Measurements from ENCODE around the gene C21orf58.

Gene C21orf58

GRCh38 chr21:46273341-46273740 lies 50.3 kb downstream of the C21orf58 start:
- Histone ChIP-seq H3K9ac (no peak overlapping the region), H3K27me3 (ENCODE audit: control insufficient read depth, insufficient read depth, low read length) (no peaks in the 10 kb centered on the region), H3K4me1 (no peaks in the 10 kb centered on the region), H2AFZ (no peak overlapping the region), H3K79me2 (peaks cover 4% of the 10 kb centered on the region), H3K9me3 (ENCODE audit: control insufficient read depth, low read length) (no peaks in the 10 kb centered on the region), H3K4me2 (ENCODE audit: low read length) (no peak overlapping the region), H3K27ac (no peak overlapping the region), H3K4me3 (ENCODE audit: low read depth, low read length) (no peak overlapping the region), H3K36me3 (ENCODE audit: control insufficient read depth, insufficient read depth, low read length) (no peaks in the 10 kb centered on the region)
- no peak for TF ChIP-seq CTCF (IDR thresholded peaks at IDR 0.05)

- no peaks in the 10 kb centered on the region for H3K9me3 ChIP-seq (ENCODE audit: control insufficient read depth, low read length)
- H3K36me3 ChIP-seq (ENCODE audit: control insufficient read depth, insufficient read depth, low read length), result no peaks in the 10 kb centered on the region
- H3K79me2 ChIP-seq, result no peaks in the 10 kb centered on the region
- no peak overlapping the region for H3K9ac ChIP-seq
- TF ChIP-seq CTCF (IDR thresholded peaks at IDR 0.05), result no peak
- no peaks in the 10 kb centered on the region for H3K27me3 ChIP-seq (ENCODE audit: control insufficient read depth, insufficient read depth, low read length)
- no peak overlapping the region for H3K4me3 ChIP-seq (ENCODE audit: low read depth, low read length)
- no peaks in the 10 kb centered on the region for H3K4me1 ChIP-seq
- H3K27ac ChIP-seq, result no peak overlapping the region
- no peak overlapping the region for H2AFZ ChIP-seq
- no peak overlapping the region for H3K4me2 ChIP-seq (ENCODE audit: low read length)
These were observed 54.2 kb downstream of the C21orf58 start for GRCh38 chr21:46269466-46269865.

GRCh38 chr21:46268371-46268770 lies 55.3 kb downstream of the C21orf58 start:
- no peaks in the 10 kb centered on the region for H3K36me3 ChIP-seq (ENCODE audit: control insufficient read depth, insufficient read depth, low read length)
- no peak for TF ChIP-seq CTCF (IDR thresholded peaks at IDR 0.05)
- H3K4me3 ChIP-seq (ENCODE audit: low read depth, low read length), result no peak overlapping the region
- no peaks in the 10 kb centered on the region for H3K4me1 ChIP-seq
- H3K27ac ChIP-seq, result no peak overlapping the region
- H3K9me3 ChIP-seq (ENCODE audit: control insufficient read depth, low read length), result no peaks in the 10 kb centered on the region
- no peak overlapping the region for H3K4me2 ChIP-seq (ENCODE audit: low read length)
- H2AFZ ChIP-seq, result no peak overlapping the region
- no peak overlapping the region for H3K9ac ChIP-seq
- no peaks in the 10 kb centered on the region for H3K79me2 ChIP-seq
- no peaks in the 10 kb centered on the region for H3K27me3 ChIP-seq (ENCODE audit: control insufficient read depth, insufficient read depth, low read length)

- Histone ChIP-seq H3K4me1 (no peaks in the 10 kb centered on the region), H3K4me2 (ENCODE audit: low read length) (no peak overlapping the region), H3K27ac (no peak overlapping the region), H3K4me3 (ENCODE audit: low read depth, low read length) (no peak overlapping the region), H3K9ac (no peak overlapping the region), H2AFZ (no peak overlapping the region), H3K79me2 (no peaks in the 10 kb centered on the region), H3K27me3 (ENCODE audit: control insufficient read depth, insufficient read depth, low read length) (no peaks in the 10 kb centered on the region), H3K36me3 (ENCODE audit: control insufficient read depth, insufficient read depth, low read length) (no peaks in the 10 kb centered on the region), H3K9me3 (ENCODE audit: control insufficient read depth, low read length) (no peaks in the 10 kb centered on the region)
- no peak for TF ChIP-seq CTCF (IDR thresholded peaks at IDR 0.05)
These were observed 56.7 kb downstream of the C21orf58 start for GRCh38 chr21:46266946-46267345.

GRCh38 chr21:46265736-46266525 lies 57.7 kb downstream of the C21orf58 start:
- no peak for TF ChIP-seq CTCF (IDR thresholded peaks at IDR 0.05)
- Histone ChIP-seq H3K79me2 (no peaks in the 10 kb centered on the region), H3K27ac (no peak overlapping the region), H3K27me3 (ENCODE audit: control insufficient read depth, insufficient read depth, low read length) (no peaks in the 10 kb centered on the region), H3K4me1 (no peaks in the 10 kb centered on the region), H2AFZ (no peak overlapping the region), H3K4me3 (ENCODE audit: low read depth, low read length) (no peak overlapping the region), H3K4me2 (ENCODE audit: low read length) (no peak overlapping the region), H3K9me3 (ENCODE audit: control insufficient read depth, low read length) (no peaks in the 10 kb centered on the region), H3K9ac (no peak overlapping the region), H3K36me3 (ENCODE audit: control insufficient read depth, insufficient read depth, low read length) (no peaks in the 10 kb centered on the region)

Data from parathyroid adenoma (tissue), 2 donors.